Uterus (tissue), 4 donors: Measurements from ENCODE around the gene NKX2-1. TPM values are rescaled to one million over a fixed set of nuclear protein-coding genes. Genes with fewer than 3 reads are reported as not detected.

Source experiments
- total RNA-seq, 4 donors: library from RNA; depleted of rRNA in 3 of 4; stranded (reverse); fragments of >200 nt in 3 of 4; gene quantifications; one replicate each; pipeline versions ENCODE4 v1.1.0 to v1.2.4, GENCODE V29; 2014 to 2023
- donor health status: DM: yes; HTN: yes; CAD: no.

Gene NKX2-1
- total RNA-seq, 4 donors from 2014 or later: not detected

Other genes with a start within 250 kb of the NKX2-1 start
- 10 to 100 TPM; 18.7 to 33.4 (median 28.9) TPM for gene MBIP, start 199.6 kb downstream of the NKX2-1 start, total RNA-seq
- gene NKX2-8, start 62.4 kb upstream of the NKX2-1 start, total RNA-seq: under 1 TPM in 1 of 4 donors, not detected in 3; 0.46 TPM
- under 1 TPM in 3 of 4 donors, not detected in 1; 0.26 to 0.98 (median 0.29) TPM for gene PAX9, start 141.6 kb upstream of the NKX2-1 start, total RNA-seq